GM23338 (cell line): ENCODE data around the gene SLC9A8. TPM values are rescaled to one million over a fixed set of nuclear protein-coding genes. Genes with fewer than 3 reads are reported as not detected.

Experiments
- ATAC-seq: fragments of 200-7000 bp; cut with Tn5 transposase; 3 replicates; pipeline ENCODE4 v1.9.1; 2020
- DNase-seq: peaks from one replicate; pipeline ENCODE4 v3.0.0-alpha.2; 2015; ENCODE audit warnings: low spot score
- H2AFZ ChIP-seq: fragments of 200-600 bp; sonication (generic); 2 replicates; pipeline ENCODE4 v1.8.0; 2016; ENCODE audit warnings: antibody characterized with exemption, mild to moderate bottlenecking, moderate library complexity
- H3F3A ChIP-seq: fragments of 200-600 bp; sonication (generic); replicated peaks from 2 replicates; pipeline ENCODE4 v1.8.0; 2017; ENCODE audit warnings: antibody characterized with exemption, mixed run types, low read depth
- H3K27ac ChIP-seq: fragments of 200-600 bp; sonication (generic); 2 replicates; pipeline ENCODE4 v1.6.1; 2016; ENCODE audit warnings: low read depth
- H3K27me3 ChIP-seq: fragments of 200-600 bp; sonication (generic); 2 replicates; pipeline ENCODE4 v1.8.0; 2016; ENCODE audit warnings: mild to moderate bottlenecking, mixed run types, moderate library complexity; ENCODE audit not compliant: insufficient read depth
- H3K36me3 ChIP-seq: fragments of 200-600 bp; sonication (generic); 2 replicates; pipeline ENCODE4 v1.8.0; 2016; ENCODE audit warnings: mild to moderate bottlenecking; ENCODE audit not compliant: insufficient read depth
- H3K4me1 ChIP-seq: fragments of 200-600 bp; sonication (generic); 2 replicates; pipeline ENCODE4 v1.8.0; 2016; ENCODE audit warnings: mild to moderate bottlenecking, moderate library complexity; ENCODE audit not compliant: insufficient read depth
- H3K4me2 ChIP-seq: fragments of 200-600 bp; sonication (generic); 2 replicates; pipeline ENCODE4 v1.7.1; 2017; ENCODE audit warnings: mixed run types
- H3K4me3 ChIP-seq: fragments of 200-600 bp; sonication (generic); 2 replicates; pipeline ENCODE4 v1.6.1; 2016; ENCODE audit warnings: mixed run types
- H3K79me2 ChIP-seq: fragments of 200-600 bp; sonication (generic); replicated peaks from 2 replicates; pipeline ENCODE4 v1.8.0; 2017; ENCODE audit warnings: mild to moderate bottlenecking; ENCODE audit not compliant: insufficient read depth
- H3K9me2 ChIP-seq: fragments of 200-600 bp; sonication (generic); 2 replicates; pipeline ENCODE4 v1.8.0; 2017; ENCODE audit not compliant: insufficient read depth
- H4K20me1 ChIP-seq: fragments of 200-600 bp; sonication (generic); replicated peaks from 2 replicates; pipeline ENCODE4 v1.8.0; 2017; ENCODE audit warnings: mild to moderate bottlenecking; ENCODE audit not compliant: insufficient read depth
- H3K27ac Mint-ChIP-seq: 2 replicates; pipeline ENCODE4 v1.8.0; 2020; ENCODE audit warnings: inconsistent platforms, mild to moderate bottlenecking, moderate library complexity, mixed read lengths
- H3K27me3 Mint-ChIP-seq: 3 replicates; pipeline ENCODE4 v1.8.0; 2022; ENCODE audit warnings: low read depth, mild to moderate bottlenecking, moderate library complexity, mixed read lengths, inconsistent platforms; ENCODE audit not compliant: insufficient read depth, poor library complexity
- H3K36me3 Mint-ChIP-seq: 3 replicates; pipeline ENCODE4 v1.8.0; 2021; ENCODE audit warnings: low read depth, mild to moderate bottlenecking, inconsistent platforms, moderate library complexity, mixed read lengths
- H3K4me1 Mint-ChIP-seq: 3 replicates; pipeline ENCODE4 v1.8.0; 2020; ENCODE audit warnings: mild to moderate bottlenecking, inconsistent platforms, mixed read lengths
- H3K4me3 Mint-ChIP-seq: 3 replicates; pipeline ENCODE4 v1.8.0; 2021; ENCODE audit warnings: moderate library complexity, mild to moderate bottlenecking, inconsistent platforms, mixed read lengths
- H3K9me3 Mint-ChIP-seq: 3 replicates; pipeline ENCODE4 v1.8.0; 2020; ENCODE audit warnings: moderate library complexity, mild to moderate bottlenecking, inconsistent platforms, mixed read lengths
- CREB1 ChIP-seq: fragments of 250-450 bp; sonication (Bioruptor Pico); IDR thresholded peaks from 2 replicates; pipeline ENCODE4 v1.5.0; 2020; ENCODE audit warnings: low read depth, mild to moderate bottlenecking, moderate library complexity
- ETS1 ChIP-seq: IDR thresholded peaks from 2 replicates; pipeline ENCODE4 v1.6.1; 2016; ENCODE audit warnings: antibody characterized with exemption
- JUNB ChIP-seq: IDR thresholded peaks from one replicate; pipeline ENCODE4 v1.6.1; 2016; ENCODE audit warnings: antibody characterized with exemption; ENCODE audit not compliant: unreplicated experiment
- POLR2AphosphoS5 ChIP-seq: IDR thresholded peaks from 2 replicates; pipeline ENCODE4 v1.6.1; 2016; ENCODE audit warnings: antibody characterized with exemption, low read depth
- REST ChIP-seq: IDR thresholded peaks from one replicate; pipeline ENCODE4 v1.6.1; 2018; ENCODE audit warnings: antibody characterized with exemption; ENCODE audit not compliant: unreplicated experiment
- STAT1 ChIP-seq: IDR thresholded peaks from one replicate; pipeline ENCODE4 v1.6.1; 2016; ENCODE audit warnings: antibody characterized with exemption; ENCODE audit not compliant: unreplicated experiment
- polyA plus RNA-seq: library from polyadenylated mRNA; unstranded; fragments of >200 nt; fragmentation: Nextera tagmentation; extraction: Ambion mirVana; gene quantifications from 2 replicates; pipeline ENCODE4 v1.2.1, GENCODE V29; 2016
- total RNA-seq: library from RNA; depleted of rRNA; stranded (reverse); fragments of >200 nt; shearing (Covaris generic); gene quantifications from 2 replicates; pipeline ENCODE4 v1.2.3, GENCODE V29; 2014
- TF ChIP-seq, protein P1 (sequence below): fragments of 250-450 bp; sonication (Bioruptor Pico); IDR thresholded peaks from 2 replicates; pipeline ENCODE4 v1.5.0; 2020; ENCODE audit warnings: mild to moderate bottlenecking, moderate library complexity

SLC9A8 gene
- total and polyA plus RNA-seq, 2 experiments from 2014 or later, result 2.6 to 6.4 TPM

DNA sequence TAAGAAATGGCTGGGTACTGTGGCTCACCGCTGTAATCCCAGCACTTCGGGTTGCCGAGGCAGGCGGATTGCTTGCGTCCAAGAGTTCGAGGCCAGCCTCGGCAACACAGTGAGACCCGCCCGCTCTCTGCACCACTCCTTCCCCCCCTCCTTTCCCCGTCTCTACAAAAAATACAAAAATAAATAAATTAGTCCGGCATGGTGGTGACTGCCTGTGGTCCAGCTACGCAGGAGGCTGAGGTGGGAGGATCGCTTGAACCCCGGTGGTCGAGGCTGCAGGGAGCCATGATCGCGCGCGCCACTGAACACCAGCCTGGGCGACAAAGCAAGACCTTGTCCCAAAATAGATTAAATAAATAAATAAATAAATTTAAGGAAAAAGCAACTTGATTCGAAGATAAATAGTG lies 123.1 kb downstream of the SLC9A8 start (continued):
- TF ChIP-seq, protein P1, sequence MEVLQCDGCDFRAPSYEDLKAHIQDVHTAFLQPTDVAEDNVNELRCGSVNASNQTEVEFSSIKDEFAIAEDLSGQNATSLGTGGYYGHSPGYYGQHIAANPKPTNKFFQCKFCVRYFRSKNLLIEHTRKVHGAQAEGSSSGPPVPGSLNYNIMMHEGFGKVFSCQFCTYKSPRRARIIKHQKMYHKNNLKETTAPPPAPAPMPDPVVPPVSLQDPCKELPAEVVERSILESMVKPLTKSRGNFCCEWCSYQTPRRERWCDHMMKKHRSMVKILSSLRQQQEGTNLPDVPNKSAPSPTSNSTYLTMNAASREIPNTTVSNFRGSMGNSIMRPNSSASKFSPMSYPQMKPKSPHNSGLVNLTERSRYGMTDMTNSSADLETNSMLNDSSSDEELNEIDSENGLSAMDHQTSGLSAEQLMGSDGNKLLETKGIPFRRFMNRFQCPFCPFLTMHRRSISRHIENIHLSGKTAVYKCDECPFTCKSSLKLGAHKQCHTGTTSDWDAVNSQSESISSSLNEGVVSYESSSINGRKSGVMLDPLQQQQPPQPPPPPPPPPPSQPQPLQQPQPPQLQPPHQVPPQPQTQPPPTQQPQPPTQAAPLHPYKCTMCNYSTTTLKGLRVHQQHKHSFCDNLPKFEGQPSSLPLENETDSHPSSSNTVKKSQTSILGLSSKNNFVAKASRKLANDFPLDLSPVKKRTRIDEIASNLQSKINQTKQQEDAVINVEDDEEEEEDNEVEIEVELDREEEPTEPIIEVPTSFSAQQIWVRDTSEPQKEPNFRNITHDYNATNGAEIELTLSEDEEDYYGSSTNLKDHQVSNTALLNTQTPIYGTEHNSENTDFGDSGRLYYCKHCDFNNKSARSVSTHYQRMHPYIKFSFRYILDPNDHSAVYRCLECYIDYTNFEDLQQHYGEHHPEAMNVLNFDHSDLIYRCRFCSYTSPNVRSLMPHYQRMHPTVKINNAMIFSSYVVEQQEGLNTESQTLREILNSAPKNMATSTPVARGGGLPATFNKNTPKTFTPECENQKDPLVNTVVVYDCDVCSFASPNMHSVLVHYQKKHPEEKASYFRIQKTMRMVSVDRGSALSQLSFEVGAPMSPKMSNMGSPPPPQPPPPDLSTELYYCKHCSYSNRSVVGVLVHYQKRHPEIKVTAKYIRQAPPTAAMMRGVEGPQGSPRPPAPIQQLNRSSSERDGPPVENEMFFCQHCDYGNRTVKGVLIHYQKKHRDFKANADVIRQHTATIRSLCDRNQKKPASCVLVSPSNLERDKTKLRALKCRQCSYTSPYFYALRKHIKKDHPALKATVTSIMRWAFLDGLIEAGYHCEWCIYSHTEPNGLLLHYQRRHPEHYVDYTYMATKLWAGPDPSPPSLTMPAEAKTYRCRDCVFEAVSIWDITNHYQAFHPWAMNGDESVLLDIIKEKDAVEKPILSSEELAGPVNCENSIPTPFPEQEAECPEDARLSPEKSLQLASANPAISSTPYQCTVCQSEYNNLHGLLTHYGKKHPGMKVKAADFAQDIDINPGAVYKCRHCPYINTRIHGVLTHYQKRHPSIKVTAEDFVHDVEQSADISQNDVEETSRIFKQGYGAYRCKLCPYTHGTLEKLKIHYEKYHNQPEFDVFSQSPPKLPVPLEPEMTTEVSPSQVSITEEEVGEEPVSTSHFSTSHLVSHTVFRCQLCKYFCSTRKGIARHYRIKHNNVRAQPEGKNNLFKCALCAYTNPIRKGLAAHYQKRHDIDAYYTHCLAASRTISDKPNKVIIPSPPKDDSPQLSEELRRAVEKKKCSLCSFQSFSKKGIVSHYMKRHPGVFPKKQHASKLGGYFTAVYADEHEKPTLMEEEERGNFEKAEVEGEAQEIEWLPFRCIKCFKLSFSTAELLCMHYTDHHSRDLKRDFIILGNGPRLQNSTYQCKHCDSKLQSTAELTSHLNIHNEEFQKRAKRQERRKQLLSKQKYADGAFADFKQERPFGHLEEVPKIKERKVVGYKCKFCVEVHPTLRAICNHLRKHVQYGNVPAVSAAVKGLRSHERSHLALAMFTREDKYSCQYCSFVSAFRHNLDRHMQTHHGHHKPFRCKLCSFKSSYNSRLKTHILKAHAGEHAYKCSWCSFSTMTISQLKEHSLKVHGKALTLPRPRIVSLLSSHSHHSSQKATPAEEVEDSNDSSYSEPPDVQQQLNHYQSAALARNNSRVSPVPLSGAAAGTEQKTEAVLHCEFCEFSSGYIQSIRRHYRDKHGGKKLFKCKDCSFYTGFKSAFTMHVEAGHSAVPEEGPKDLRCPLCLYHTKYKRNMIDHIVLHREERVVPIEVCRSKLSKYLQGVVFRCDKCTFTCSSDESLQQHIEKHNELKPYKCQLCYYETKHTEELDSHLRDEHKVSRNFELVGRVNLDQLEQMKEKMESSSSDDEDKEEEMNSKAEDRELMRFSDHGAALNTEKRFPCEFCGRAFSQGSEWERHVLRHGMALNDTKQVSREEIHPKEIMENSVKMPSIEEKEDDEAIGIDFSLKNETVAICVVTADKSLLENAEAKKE (CRISPR knock-in tag), result no peak
- TF ChIP-seq CREB1 (CRISPR knock-in tag), result no peak

DNA sequence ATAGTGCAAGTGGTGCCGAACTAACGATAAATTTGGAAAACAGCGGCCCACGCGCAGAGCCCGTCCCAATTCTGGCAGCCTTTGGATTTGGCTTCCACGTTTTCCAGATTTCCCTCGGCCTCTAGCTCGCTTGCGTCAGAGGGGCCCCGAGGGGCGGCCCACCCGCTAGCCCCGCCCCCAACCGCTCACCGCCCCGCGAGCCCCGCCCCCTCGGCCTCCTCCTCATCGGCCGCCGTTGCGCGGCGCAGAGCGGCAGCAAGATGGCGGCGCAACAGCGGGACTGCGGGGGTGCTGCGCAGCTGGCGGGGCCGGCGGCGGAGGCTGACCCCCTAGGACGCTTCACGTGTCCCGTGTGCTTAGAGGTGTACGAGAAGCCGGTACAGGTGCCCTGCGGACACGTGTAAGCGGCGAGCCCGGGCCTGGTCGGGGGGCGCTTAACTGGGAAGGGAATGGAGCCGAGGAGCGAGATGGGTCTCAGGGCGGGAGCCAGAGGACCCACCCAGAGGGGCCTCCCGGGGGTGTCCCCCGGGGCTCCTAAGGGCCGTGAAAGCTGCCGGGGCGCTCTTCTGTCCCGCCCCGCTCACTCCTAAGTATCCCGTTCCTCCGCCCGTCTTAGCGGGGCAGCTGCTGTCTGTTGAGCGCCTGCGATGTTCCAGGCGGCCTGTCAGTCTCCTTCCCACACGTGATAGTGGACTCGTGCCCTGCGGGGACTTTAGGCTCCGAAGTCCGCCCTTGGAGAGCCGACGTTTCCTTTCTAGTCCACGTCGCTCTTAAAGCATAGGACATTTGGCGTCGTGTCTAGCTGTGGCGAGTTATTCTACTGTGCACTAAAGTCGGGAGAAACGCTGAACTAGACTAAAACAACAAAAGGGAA lies 123.8 kb downstream of the SLC9A8 start, which contains the start of gene RNF114:
Gene RNF114, plus strand, starts transcription at position 245 of the 874 bp plus-strand sequence. Its CDS starts 16 bp downstream, at position 261.
- peaks cover 22% of the 10 kb centered on the region for H3K4me1 Mint-ChIP-seq
- Histone ChIP-seq H3K4me1 (peaks cover 14% of the 10 kb centered on the region), H3K27me3 (no peaks in the 10 kb centered on the region), H3K4me3 (peak within 1 kb of the TSS; percentile 100), H3K79me2 (peaks cover 52% of the 10 kb centered on the region), H2AFZ (peak within 1 kb of the TSS; percentile 87), H3K36me3 (peaks cover 16% of the 10 kb centered on the region; the same call in 1 of the 2 replicates), H3K9me2 (no peaks in the 10 kb centered on the region), H4K20me1 (peaks cover 28% of the 10 kb centered on the region), H3F3A (0 out of 2 replicates have a peak, but pooled peaks cover 2% of the 10 kb centered on the region), H3K27ac (peak within 1 kb of the TSS; percentile 45; the same call in 1 of the 2 replicates), H3K4me2 (peak within 1 kb of the TSS; percentile 95)
- peaks cover 2% of the 10 kb centered on the region for H3K27me3 Mint-ChIP-seq
- ATAC-seq (peak; percentile 84), DNase-seq (peak; percentile 97)
- H3K36me3 Mint-ChIP-seq, result peaks cover 23% of the 10 kb centered on the region
- TF ChIP-seq ETS1 (no peak), REST (no peak), CREB1 (CRISPR knock-in tag) (peak; percentile 82), STAT1 (no peak), POLR2AphosphoS5 (peak; percentile 89), JUNB (no peak)
- peak within 1 kb of the TSS; percentile 95 for H3K4me3 Mint-ChIP-seq
- peak within 1 kb of the TSS; percentile 84 for H3K27ac Mint-ChIP-seq
- no peaks in the 10 kb centered on the region for H3K9me3 Mint-ChIP-seq
